Left ventricle myocardium inferior (tissue), 1 donor: ENCODE measurements around the gene ZNF644. TPM values are rescaled to one million over a fixed set of nuclear protein-coding genes. Genes with fewer than 3 reads are reported as not detected.

Experiments
- DNase-seq: peaks from one replicate; pipeline ENCODE4 v3.0.0-alpha.2; 2020
- H3K27ac ChIP-seq: fragments of 200-600 bp; replicated peaks from 2 replicates; pipeline ENCODE4 v1.8.0; 2021
- H3K27me3 ChIP-seq: fragments of 200-600 bp; 2 replicates; pipeline ENCODE4 v1.8.0; 2021; ENCODE audit warnings: low read depth
- H3K36me3 ChIP-seq: fragments of 200-600 bp; 2 replicates; pipeline ENCODE4 v1.8.0; 2021
- H3K4me1 ChIP-seq: fragments of 200-600 bp; 2 replicates; pipeline ENCODE4 v1.8.0; 2021
- H3K4me3 ChIP-seq: fragments of 200-600 bp; 2 replicates; pipeline ENCODE4 v1.8.0; 2021; ENCODE audit warnings: mild to moderate bottlenecking, moderate library complexity
- H3K9me3 ChIP-seq: fragments of 200-600 bp; replicated peaks from 2 replicates; pipeline ENCODE4 v1.8.0; 2021
- intact Hi-C: fragments of 100-400 bp; cut with micrococcal nuclease; formaldehyde crosslinking; loops from one replicate; pipeline ENCODE4 v1.11.0; 2022
- total RNA-seq: library from RNA; stranded (reverse); fragmentation: NEBNext Ultra II Directional; extraction: Animal tissue kit (Norgen Biotek cat#: 25700); gene quantifications from one replicate; pipeline ENCODE4 v1.2.1, GENCODE V29; 2021
- TF ChIP-seq, protein P1 (sequence below): fragments of 200-600 bp; IDR thresholded peaks from 2 replicates; pipeline ENCODE4 v1.8.0; 2021; ENCODE audit warnings: antibody characterized with exemption, mild to moderate bottlenecking, borderline replicate concordance
- donor health status: DM: no; HTN: yes; CAD: no; lungs with severe emphysema.

ZNF644 gene
- total RNA-seq, 1 donor from 2014 or later = 23.3 TPM

GRCh38 chr1:90963651-90964050 lies 58.2 kb downstream of the ZNF644 start:
- no peak for DNase-seq
- Histone ChIP-seq H3K9me3 (no peaks in the 10 kb centered on the region), H3K4me3 (no peak overlapping the region), H3K36me3 (no peaks in the 10 kb centered on the region), H3K27ac (no peak overlapping the region), H3K27me3 (no peaks in the 10 kb centered on the region), H3K4me1 (peaks cover 41% of the 10 kb centered on the region)
- intact Hi-C loops = no loop called here
- TF ChIP-seq, protein P1, sequence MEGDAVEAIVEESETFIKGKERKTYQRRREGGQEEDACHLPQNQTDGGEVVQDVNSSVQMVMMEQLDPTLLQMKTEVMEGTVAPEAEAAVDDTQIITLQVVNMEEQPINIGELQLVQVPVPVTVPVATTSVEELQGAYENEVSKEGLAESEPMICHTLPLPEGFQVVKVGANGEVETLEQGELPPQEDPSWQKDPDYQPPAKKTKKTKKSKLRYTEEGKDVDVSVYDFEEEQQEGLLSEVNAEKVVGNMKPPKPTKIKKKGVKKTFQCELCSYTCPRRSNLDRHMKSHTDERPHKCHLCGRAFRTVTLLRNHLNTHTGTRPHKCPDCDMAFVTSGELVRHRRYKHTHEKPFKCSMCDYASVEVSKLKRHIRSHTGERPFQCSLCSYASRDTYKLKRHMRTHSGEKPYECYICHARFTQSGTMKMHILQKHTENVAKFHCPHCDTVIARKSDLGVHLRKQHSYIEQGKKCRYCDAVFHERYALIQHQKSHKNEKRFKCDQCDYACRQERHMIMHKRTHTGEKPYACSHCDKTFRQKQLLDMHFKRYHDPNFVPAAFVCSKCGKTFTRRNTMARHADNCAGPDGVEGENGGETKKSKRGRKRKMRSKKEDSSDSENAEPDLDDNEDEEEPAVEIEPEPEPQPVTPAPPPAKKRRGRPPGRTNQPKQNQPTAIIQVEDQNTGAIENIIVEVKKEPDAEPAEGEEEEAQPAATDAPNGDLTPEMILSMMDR = no peak

DNA sequence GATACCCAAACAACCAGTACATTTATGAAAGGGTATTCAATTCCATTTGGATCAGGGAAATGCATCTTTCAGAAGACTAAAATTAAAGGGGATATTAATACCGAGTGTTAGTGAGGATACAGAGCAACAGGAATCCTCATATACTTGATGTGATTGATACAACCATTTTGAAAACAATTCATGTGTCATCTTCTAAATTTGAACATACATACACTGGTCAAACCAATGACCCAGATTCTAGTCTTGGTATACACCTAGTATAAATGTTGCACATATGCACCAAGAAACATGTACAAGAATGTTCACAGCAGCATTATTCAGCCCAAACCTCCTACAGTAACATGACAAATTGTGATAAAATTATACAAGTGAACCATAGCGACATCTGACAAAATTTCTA lies 58.6 kb downstream of the ZNF644 start:
- Histone ChIP-seq H3K27ac (no peak overlapping the region), H3K4me1 (peaks cover 37% of the 10 kb centered on the region), H3K36me3 (no peaks in the 10 kb centered on the region), H3K4me3 (no peak overlapping the region), H3K9me3 (no peaks in the 10 kb centered on the region), H3K27me3 (no peaks in the 10 kb centered on the region)
- no peak for DNase-seq
- intact Hi-C loops = no loop called here
- TF ChIP-seq, protein P1 = no peak

GRCh38 chr1:90959352-90960206 lies 62.3 kb downstream of the ZNF644 start:
- H3K9me3 ChIP-seq = no peaks in the 10 kb centered on the region
- no peaks in the 10 kb centered on the region for H3K36me3 ChIP-seq
- H3K4me3 ChIP-seq = no peak overlapping the region
- H3K27ac ChIP-seq = no peak overlapping the region
- TF ChIP-seq, protein P1 = no peak
- no peak for DNase-seq
- H3K27me3 ChIP-seq = no peaks in the 10 kb centered on the region
- intact Hi-C loops = no loop called here
- H3K4me1 ChIP-seq = peaks cover 46% of the 10 kb centered on the region

GRCh38 chr1:90957497-90957896 lies 64.3 kb downstream of the ZNF644 start:
- TF ChIP-seq, protein P1 = no peak
- Histone ChIP-seq H3K36me3 (no peaks in the 10 kb centered on the region), H3K9me3 (no peaks in the 10 kb centered on the region), H3K4me3 (no peak overlapping the region), H3K27me3 (no peaks in the 10 kb centered on the region), H3K27ac (no peak overlapping the region), H3K4me1 (peaks cover 32% of the 10 kb centered on the region)
- intact Hi-C loops = no loop called here
- DNase-seq = no peak

DNA sequence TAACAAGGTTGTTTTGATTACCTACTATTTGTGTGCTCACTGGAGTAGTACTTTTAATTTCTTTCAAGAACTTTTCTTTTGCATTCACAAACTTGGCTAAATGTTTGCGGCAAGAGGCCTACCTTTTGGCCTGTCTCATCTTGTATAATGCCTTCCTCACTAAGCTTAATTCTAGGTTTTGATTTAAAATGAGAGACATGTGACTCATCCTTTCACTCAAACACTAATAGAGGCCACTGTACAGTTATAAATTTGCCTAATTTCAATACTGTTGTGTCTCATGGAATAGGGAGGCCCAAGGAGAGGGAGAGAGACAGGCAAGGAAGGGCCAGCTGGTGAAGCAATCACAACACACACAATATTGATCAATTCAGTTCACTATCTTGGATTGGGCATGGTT lies 66.1 kb downstream of the ZNF644 start:
- H3K9me3 ChIP-seq = no peaks in the 10 kb centered on the region
- H3K36me3 ChIP-seq = no peaks in the 10 kb centered on the region
- H3K4me3 ChIP-seq = no peak overlapping the region
- DNase-seq = no peak
- intact Hi-C loops = no loop called here
- TF ChIP-seq, protein P1 = no peak
- H3K27me3 ChIP-seq = no peaks in the 10 kb centered on the region
- peaks cover 32% of the 10 kb centered on the region for H3K4me1 ChIP-seq
- no peak overlapping the region for H3K27ac ChIP-seq
